ENCODE data around the gene CAPRIN2. TPM values are rescaled to one million over a fixed set of nuclear protein-coding genes. Genes with fewer than 3 reads are reported as not detected.

Gene CAPRIN2, protein sequence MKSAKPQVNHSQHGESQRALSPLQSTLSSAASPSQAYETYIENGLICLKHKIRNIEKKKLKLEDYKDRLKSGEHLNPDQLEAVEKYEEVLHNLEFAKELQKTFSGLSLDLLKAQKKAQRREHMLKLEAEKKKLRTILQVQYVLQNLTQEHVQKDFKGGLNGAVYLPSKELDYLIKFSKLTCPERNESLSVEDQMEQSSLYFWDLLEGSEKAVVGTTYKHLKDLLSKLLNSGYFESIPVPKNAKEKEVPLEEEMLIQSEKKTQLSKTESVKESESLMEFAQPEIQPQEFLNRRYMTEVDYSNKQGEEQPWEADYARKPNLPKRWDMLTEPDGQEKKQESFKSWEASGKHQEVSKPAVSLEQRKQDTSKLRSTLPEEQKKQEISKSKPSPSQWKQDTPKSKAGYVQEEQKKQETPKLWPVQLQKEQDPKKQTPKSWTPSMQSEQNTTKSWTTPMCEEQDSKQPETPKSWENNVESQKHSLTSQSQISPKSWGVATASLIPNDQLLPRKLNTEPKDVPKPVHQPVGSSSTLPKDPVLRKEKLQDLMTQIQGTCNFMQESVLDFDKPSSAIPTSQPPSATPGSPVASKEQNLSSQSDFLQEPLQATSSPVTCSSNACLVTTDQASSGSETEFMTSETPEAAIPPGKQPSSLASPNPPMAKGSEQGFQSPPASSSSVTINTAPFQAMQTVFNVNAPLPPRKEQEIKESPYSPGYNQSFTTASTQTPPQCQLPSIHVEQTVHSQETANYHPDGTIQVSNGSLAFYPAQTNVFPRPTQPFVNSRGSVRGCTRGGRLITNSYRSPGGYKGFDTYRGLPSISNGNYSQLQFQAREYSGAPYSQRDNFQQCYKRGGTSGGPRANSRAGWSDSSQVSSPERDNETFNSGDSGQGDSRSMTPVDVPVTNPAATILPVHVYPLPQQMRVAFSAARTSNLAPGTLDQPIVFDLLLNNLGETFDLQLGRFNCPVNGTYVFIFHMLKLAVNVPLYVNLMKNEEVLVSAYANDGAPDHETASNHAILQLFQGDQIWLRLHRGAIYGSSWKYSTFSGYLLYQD
- 27.7 and 32.5 TPM in 2 replicates for total RNA-seq

DNA sequence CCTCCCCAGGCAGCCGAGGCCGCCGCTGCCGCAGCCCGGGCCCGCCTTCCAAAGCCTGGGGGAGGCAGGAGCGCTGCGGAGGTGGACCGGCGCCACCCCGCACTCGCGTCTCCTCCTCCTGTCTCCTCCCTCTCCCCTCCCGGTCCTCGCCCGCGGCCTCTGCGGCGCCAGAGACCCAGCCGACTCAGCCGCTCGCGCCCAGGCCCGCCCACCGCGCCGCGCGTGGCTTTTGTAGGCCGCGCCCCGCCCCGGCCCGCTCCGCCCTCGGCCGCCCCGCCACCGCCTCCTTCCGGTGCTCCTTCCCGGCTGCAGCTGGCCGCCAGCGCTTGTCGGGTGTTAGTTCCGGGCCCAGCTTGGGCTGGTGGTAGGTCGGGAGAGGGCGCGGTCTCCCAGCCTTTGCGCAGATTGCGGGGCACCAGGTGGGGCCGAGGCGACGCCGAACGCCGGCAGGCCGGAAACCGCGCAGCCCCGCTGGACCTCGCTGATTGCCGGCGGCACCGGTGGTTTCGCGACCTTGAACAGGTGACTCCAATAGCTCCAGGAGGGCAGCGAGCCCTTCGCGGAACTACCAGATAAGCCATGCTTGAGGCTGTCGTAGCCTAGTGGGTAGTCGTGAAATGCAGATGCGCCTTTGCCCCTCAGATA lies at the start of gene CAPRIN2:
Gene CAPRIN2 (minus strand): TSS at position 202 of the 645 bp plus-strand sequence. CDS start 1,431 bp downstream, outside the sequence.

DNA sequence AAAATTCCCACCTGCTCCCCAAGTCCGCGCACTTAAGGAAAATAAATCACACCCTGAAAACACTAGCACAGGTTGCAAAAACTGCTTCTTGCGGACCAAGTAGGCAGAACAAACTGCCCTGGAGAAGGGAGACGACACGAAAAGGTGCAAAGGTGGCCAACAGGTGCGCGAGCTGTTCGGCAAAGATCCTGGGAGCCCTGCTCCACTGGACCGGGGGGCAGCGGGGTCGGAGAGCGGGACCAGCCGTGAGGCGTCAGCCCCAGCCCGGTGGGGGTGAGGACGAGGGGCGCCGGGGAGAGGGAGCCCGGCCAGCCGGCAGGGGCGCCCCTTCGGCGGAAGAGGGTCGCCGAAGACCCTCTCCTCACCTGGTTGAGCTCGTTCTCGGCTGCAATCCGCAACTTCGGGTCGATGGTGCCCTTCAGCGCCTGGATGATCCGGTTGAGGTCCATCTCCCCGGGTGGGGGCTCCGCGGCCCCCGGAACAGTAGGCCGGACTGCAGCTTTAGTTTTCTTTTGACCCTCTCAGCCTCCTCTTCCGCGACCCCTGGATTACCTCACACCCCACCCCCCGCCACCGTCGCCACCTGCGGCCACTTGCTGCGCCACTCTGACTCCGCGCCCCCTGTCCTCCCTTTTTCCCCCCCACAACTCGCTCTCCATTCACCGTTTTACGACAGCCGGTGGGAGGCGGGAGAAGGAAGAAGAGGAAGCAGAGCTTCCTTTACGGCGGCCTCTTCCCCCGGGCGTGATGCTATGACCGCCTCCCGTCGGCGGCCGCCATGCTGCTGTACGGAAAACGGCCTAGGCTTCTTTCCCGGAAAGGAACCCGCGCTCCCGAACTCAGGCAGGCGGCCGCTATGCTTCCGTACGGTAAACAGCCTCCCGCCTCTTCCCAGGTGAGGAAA lies 59.3 kb downstream of the CAPRIN2 start, which contains the start of gene IPO8:
Gene IPO8 (minus strand): TSS at position 671 of the 904 bp plus-strand sequence. CDS start 222 bp downstream, at position 449.

Other genes starting within 250 kb of the CAPRIN2 start
- gene IPO8, start 59.1 kb downstream of the CAPRIN2 start, total RNA-seq = 39.2 and 43.8 TPM in 2 replicates
- 6.7 and 11.1 TPM in 2 replicates for gene TSPAN11, start 171.8 kb upstream of the CAPRIN2 start, total RNA-seq